SK-N-SH (cell line): ENCODE results near the gene MRFAP1. TPM values are rescaled to one million over a fixed set of nuclear protein-coding genes. Genes with fewer than 3 reads are reported as not detected.

ENCODE experiments used
- CTCF ChIA-PET: fragments of 300-600, 350-600 bp; formaldehyde crosslinking; extraction: SDS; loops from one replicate; lab custom pipeline; 2021; lab: Yijun Ruan, JAX
- POLR2A ChIA-PET: fragments of 350-600 bp; sonication (Branson Sonifier 250); formaldehyde crosslinking; extraction: SDS; loops from one replicate; lab custom pipeline; 2020; ENCODE audit warnings: antibody characterized with exemption, inconsistent platforms; lab: Yijun Ruan, JAX
- DNase-seq: peaks from one replicate; pipeline ENCODE4 v3.0.0; 2012
- H2AFZ ChIP-seq: fragments of 200-600 bp; sonication (generic); 2 replicates; pipeline ENCODE4 v1.8.1; 2016; ENCODE audit warnings: antibody characterized with exemption, mild to moderate bottlenecking, low read depth
- H3F3A ChIP-seq: fragments of 200-600 bp; sonication (generic); replicated peaks from 2 replicates; pipeline ENCODE3; 2016; ENCODE audit warnings: antibody characterized with exemption, mild to moderate bottlenecking; ENCODE audit not compliant: insufficient read depth
- H3K27ac ChIP-seq, 2 experiments: fragments of 200-500 bp in 1 of 2; fragments of 200-600 bp in 1 of 2; sonication (Bioruptor generic) in 1 of 2; sonication (generic), shearing (Covaris generic) in 1 of 2; 2 replicates each; pipeline versions ENCODE4 v1.5.1 to v1.6.1; 2014 to 2016; ENCODE audit warnings: low read depth in 2 of 2, inconsistent platforms in 1 of 2, low read length in 1 of 2, mild to moderate bottlenecking in 1 of 2, mixed read lengths in 1 of 2
- H3K27me3 ChIP-seq: fragments of 200-600 bp; sonication (generic), shearing (Covaris generic); 2 replicates; pipeline ENCODE4 v1.6.1; 2016; ENCODE audit warnings: mixed run types; ENCODE audit not compliant: insufficient read depth
- H3K36me3 ChIP-seq, 2 experiments: fragments of 200-500 bp in 1 of 2; fragments of 200-600 bp in 1 of 2; sonication (Bioruptor generic) in 1 of 2; sonication (generic) in 1 of 2; replicated peaks in 1 of 2; 2 replicates each; pipeline versions ENCODE3 to v1.5.1; 2014 to 2016; ENCODE audit warnings: low read length in 1 of 2, mild to moderate bottlenecking in 1 of 2; ENCODE audit not compliant: insufficient read depth in 2 of 2, control insufficient read depth in 1 of 2
- H3K4me1 ChIP-seq, 2 experiments: fragments of 200-500 bp in 1 of 2; fragments of 200-600 bp in 1 of 2; sonication (Bioruptor generic) in 1 of 2; sonication (generic), shearing (Covaris generic) in 1 of 2; 2 replicates each; pipeline versions ENCODE4 v1.5.1 to v1.6.1; 2014 to 2016; ENCODE audit warnings: low read depth in 1 of 2, low read length in 1 of 2, mixed run types in 1 of 2; ENCODE audit not compliant: insufficient read depth in 2 of 2, control insufficient read depth in 1 of 2
- H3K4me2 ChIP-seq: fragments of 200-600 bp; sonication (generic), shearing (Covaris generic); 2 replicates; pipeline ENCODE4 v1.6.1; 2017; ENCODE audit warnings: mixed run types
- H3K4me3 ChIP-seq, 2 experiments: fragments of 200-500 bp in 1 of 2; fragments of 200-600 bp in 1 of 2; sonication (Bioruptor generic) in 1 of 2; sonication (generic), shearing (Covaris generic) in 1 of 2; 2 replicates each; pipeline versions ENCODE4 v1.5.1 to v1.8.1; 2014 to 2016; ENCODE audit warnings: low read depth in 2 of 2, inconsistent platforms in 1 of 2, low read length in 1 of 2, mild to moderate bottlenecking in 1 of 2, mixed read lengths in 1 of 2, moderate library complexity in 1 of 2
- H3K79me2 ChIP-seq: fragments of 200-600 bp; sonication (generic); 2 replicates; pipeline ENCODE4 v1.8.1; 2017; ENCODE audit warnings: mild to moderate bottlenecking; ENCODE audit not compliant: insufficient read depth
- H3K9ac ChIP-seq: fragments of 200-600 bp; sonication (generic); 2 replicates; pipeline ENCODE4 v1.6.1; 2017; ENCODE audit warnings: mixed run types
- H3K9me2 ChIP-seq: fragments of 200-600 bp; sonication (generic); 2 replicates; pipeline ENCODE4 v1.6.1; 2017; ENCODE audit warnings: mixed run types
- H3K9me3 ChIP-seq: fragments of 200-600 bp; sonication (generic); 2 replicates; pipeline ENCODE4 v1.6.1; 2017; ENCODE audit warnings: mixed run types, mild to moderate bottlenecking, moderate library complexity
- H4K20me1 ChIP-seq: fragments of 200-600 bp; sonication (generic); 2 replicates; pipeline ENCODE4 v1.6.1; 2017; ENCODE audit warnings: mild to moderate bottlenecking, mixed run types; ENCODE audit not compliant: insufficient read depth
- ELF1 ChIP-seq: IDR thresholded peaks from 2 replicates; pipeline ENCODE4 v1.4.0; 2012
- FOSL2 ChIP-seq: IDR thresholded peaks from 2 replicates; pipeline ENCODE4 v1.4.0; 2012; ENCODE audit warnings: low read depth, mild to moderate bottlenecking, moderate library complexity, borderline replicate concordance
- FOXM1 ChIP-seq: IDR thresholded peaks from 2 replicates; pipeline ENCODE4 v1.4.0; 2012; ENCODE audit warnings: low read depth, mild to moderate bottlenecking
- JUND ChIP-seq: IDR thresholded peaks from 2 replicates; pipeline ENCODE4 v1.4.0; 2012
- MEF2A ChIP-seq: IDR thresholded peaks from 2 replicates; pipeline ENCODE4 v1.4.0; 2012; ENCODE audit warnings: low read depth, borderline replicate concordance
- PBX3 ChIP-seq: IDR thresholded peaks from 2 replicates; pipeline ENCODE4; 2012
- POLR2AphosphoS5 ChIP-seq: IDR thresholded peaks from 2 replicates; pipeline ENCODE4 v1.6.1; 2012; ENCODE audit warnings: low read depth, low read length
- RCOR1 ChIP-seq: fragments of 150-350 bp; IDR thresholded peaks from 2 replicates; pipeline ENCODE4 v1.6.1; 2017; ENCODE audit warnings: antibody characterized with exemption, low read length
- RFX5 ChIP-seq: IDR thresholded peaks from 2 replicates; pipeline ENCODE4 v1.6.1; 2012; ENCODE audit warnings: mild to moderate bottlenecking, improper control_type of control experiment, low read length
- SIN3A ChIP-seq: IDR thresholded peaks from 2 replicates; pipeline ENCODE4 v1.6.1; 2012; ENCODE audit warnings: low read depth, mild to moderate bottlenecking, low read length, moderate library complexity, borderline replicate concordance
- SMC3 ChIP-seq: IDR thresholded peaks from 2 replicates; pipeline ENCODE4 v1.6.1; 2012; ENCODE audit warnings: low read depth, low read length, improper control_type of control experiment
- TCF12 ChIP-seq: IDR thresholded peaks from 2 replicates; pipeline ENCODE4 v1.4.0; 2012
- YY1 ChIP-seq: IDR thresholded peaks from 2 replicates; pipeline ENCODE4 v1.4.0; 2012; ENCODE audit warnings: low read depth, mild to moderate bottlenecking
- WGBS: methylation state at CpG from one replicate; pipeline ENCODE4 v1.1.6; 2017; ENCODE audit warnings: low lambda C conversion rate; 5-methylcytosine and 5-hydroxymethylcytosine counted together
- polyA plus RNA-seq, 3 experiments: library from polyadenylated mRNA; depleted of rRNA; stranded (reverse); fragments of >200 nt; gene quantifications; 2 replicates each; pipeline ENCODE4 v1.2.3, GENCODE V29; 2012
- TF ChIP-seq, protein P1 (sequence below): fragments of 150-350 bp; IDR thresholded peaks from 2 replicates; pipeline ENCODE4 v1.6.1; 2017; ENCODE audit warnings: antibody characterized with exemption, low read length, low read depth, borderline replicate concordance
- TF ChIP-seq, protein P2 (sequence below): fragments of 200-600 bp; sonication (generic); IDR thresholded peaks from 2 replicates; pipeline ENCODE4 v1.6.1; 2017; ENCODE audit warnings: antibody characterized with exemption, mild to moderate bottlenecking, moderate library complexity

Gene MRFAP1
- polyA plus RNA-seq, 1 of the 3 experiments (the other 2 are of a cell fraction) = 416 TPM

GRCh38 chr4:6676722-6677558, 36.5 kb downstream of the MRFAP1 start (continued):
- no peak for TF ChIP-seq POLR2AphosphoS5
- no peak for TF ChIP-seq SMC3
- TF ChIP-seq TCF12 = no peak

- no peak overlapping the region for H3K27ac ChIP-seq
- no peak overlapping the region for H3K9ac ChIP-seq
- H3K27me3 ChIP-seq = no peaks in the 10 kb centered on the region
- CTCF ChIA-PET = no interaction called here
- TF ChIP-seq PBX3 (no peak), FOXM1 (no peak), YY1 (no peak), RFX5 (no peak), FOSL2 (no peak), ELF1 (no peak), SIN3A (no peak), RCOR1 (no peak), JUND (no peak), MEF2A (no peak)
- TF ChIP-seq, protein P1, sequence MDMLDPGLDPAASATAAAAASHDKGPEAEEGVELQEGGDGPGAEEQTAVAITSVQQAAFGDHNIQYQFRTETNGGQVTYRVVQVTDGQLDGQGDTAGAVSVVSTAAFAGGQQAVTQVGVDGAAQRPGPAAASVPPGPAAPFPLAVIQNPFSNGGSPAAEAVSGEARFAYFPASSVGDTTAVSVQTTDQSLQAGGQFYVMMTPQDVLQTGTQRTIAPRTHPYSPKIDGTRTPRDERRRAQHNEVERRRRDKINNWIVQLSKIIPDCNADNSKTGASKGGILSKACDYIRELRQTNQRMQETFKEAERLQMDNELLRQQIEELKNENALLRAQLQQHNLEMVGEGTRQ = no peak
- H3F3A ChIP-seq = peaks cover 4% of the 10 kb centered on the region
- no peak overlapping the region for H3K4me2 ChIP-seq
- DNase-seq = peak; percentile 52
- no peak overlapping the region for H2AFZ ChIP-seq
- 96% methylated on average over 8 of the region's 10 CpGs for WGBS
- H3K79me2 ChIP-seq = peaks cover 29% of the 10 kb centered on the region
- H3K4me1 ChIP-seq = peaks cover 9 to 11% of the 10 kb centered on the region in 2 experiments; a peak in 2 of 4 replicates
- H3K9me3 ChIP-seq = no peaks in the 10 kb centered on the region
- peaks cover 9% of the 10 kb centered on the region for H4K20me1 ChIP-seq
- H3K36me3 ChIP-seq = peaks cover 3 to 15% of the 10 kb centered on the region in 2 experiments
- H3K4me3 ChIP-seq = no peak overlapping the region
- no peaks in the 10 kb centered on the region for H3K9me2 ChIP-seq
- POLR2A ChIA-PET = no interaction called here
Measured at GRCh38 chr4:6680372-6681034, 40.0 kb downstream of the MRFAP1 start.

DNA sequence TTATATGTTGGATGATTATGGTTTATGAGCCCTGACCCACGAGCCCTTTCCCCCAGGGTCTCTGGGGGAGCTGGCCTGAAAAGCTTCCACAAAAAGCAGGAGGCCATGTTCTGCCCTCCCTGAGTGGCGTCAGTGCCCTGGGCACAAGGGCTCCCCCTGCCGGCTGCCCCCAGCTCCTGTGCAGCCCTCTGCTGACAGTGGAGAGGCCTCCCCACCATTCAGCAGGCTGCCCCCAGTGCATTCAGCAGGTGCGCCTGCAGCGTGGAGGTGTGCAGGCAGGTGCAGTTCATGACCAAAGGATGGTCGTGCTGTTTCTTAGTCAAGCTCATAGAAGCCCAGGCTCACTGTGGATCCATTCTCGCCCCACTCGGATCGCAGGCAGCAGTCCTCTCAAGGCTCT, 40.7 kb downstream of the MRFAP1 start:
- Histone ChIP-seq H3K27me3 (no peaks in the 10 kb centered on the region), H3K9ac (no peak overlapping the region), H3K4me1 (peaks cover 3 to 4% of the 10 kb centered on the region in 2 experiments; a peak in 2 of 4 replicates), H3K27ac (no peak overlapping the region), H3K9me3 (no peaks in the 10 kb centered on the region), H2AFZ (no peak overlapping the region), H3K4me3 (no peak overlapping the region), H3K79me2 (peaks cover 22% of the 10 kb centered on the region), H3K9me2 (no peaks in the 10 kb centered on the region), H3K36me3 (peaks cover 0 to 8% of the 10 kb centered on the region in 2 experiments), H3K4me2 (no peak overlapping the region), H3F3A (no peaks in the 10 kb centered on the region), H4K20me1 (peaks cover 2% of the 10 kb centered on the region; the same call in 1 of the 2 replicates)
- DNase-seq = no peak
- ChIA-PET POLR2A (no interaction called here), CTCF (no interaction called here)
- TF ChIP-seq, protein P2, sequence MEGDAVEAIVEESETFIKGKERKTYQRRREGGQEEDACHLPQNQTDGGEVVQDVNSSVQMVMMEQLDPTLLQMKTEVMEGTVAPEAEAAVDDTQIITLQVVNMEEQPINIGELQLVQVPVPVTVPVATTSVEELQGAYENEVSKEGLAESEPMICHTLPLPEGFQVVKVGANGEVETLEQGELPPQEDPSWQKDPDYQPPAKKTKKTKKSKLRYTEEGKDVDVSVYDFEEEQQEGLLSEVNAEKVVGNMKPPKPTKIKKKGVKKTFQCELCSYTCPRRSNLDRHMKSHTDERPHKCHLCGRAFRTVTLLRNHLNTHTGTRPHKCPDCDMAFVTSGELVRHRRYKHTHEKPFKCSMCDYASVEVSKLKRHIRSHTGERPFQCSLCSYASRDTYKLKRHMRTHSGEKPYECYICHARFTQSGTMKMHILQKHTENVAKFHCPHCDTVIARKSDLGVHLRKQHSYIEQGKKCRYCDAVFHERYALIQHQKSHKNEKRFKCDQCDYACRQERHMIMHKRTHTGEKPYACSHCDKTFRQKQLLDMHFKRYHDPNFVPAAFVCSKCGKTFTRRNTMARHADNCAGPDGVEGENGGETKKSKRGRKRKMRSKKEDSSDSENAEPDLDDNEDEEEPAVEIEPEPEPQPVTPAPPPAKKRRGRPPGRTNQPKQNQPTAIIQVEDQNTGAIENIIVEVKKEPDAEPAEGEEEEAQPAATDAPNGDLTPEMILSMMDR = peak; percentile 8
- no peak for TF ChIP-seq FOXM1
- 94% methylated on average over 5 of the region's 9 CpGs for WGBS
